A549 treated with ZK216348 at 1 μM for 4 hours (cell line): ENCODE data around the gene KCNS3. TPM values are rescaled to one million over a fixed set of nuclear protein-coding genes. Genes with fewer than 3 reads are reported as not detected.

ENCODE experiments used
- total RNA-seq: library from RNA; stranded (reverse); fragments of 200-300 nt; extraction: Qiagen RNA extraction; gene quantifications from 5 replicates; pipeline ENCODE4 v1.2.3, GENCODE V29; 2022; ENCODE audit warnings: low read depth

Gene KCNS3
- 0.93 to 2.0 TPM (median 1.1 TPM) in 5 replicates for total RNA-seq

GRCh38 chr2:17878281-17879136 is at the start of gene KCNS3:
KCNS3 (plus strand) TSS chr2:17878667; CDS start chr2:17931009, 52,342 bp downstream.

Other genes with a start within 250 kb of the KCNS3 start
- gene SMC6, start 124.9 kb upstream of the KCNS3 start, total RNA-seq: 21.6 to 38.5 TPM (median 31.3 TPM) in 5 replicates
- gene GEN1, start 124.5 kb upstream of the KCNS3 start, total RNA-seq: 7.4 to 14.6 TPM (median 13.4 TPM) in 5 replicates
- gene MSGN1, start 62.2 kb upstream of the KCNS3 start, total RNA-seq: not detected in 5 replicates